NCI-H1930 (cell line): ENCODE results near the gene EFR3B.
"Not testable (repeated sequence)": the region's sequence is repeated elsewhere in the genome, so short reads cannot be mapped to it uniquely, and the experiment has no call there.

Experiments
- DNase-seq, 2 experiments: peaks; one replicate each; lab custom pipeline; 2025; lab: John Stamatoyannopoulos, UW

EFR3B gene

DNA sequence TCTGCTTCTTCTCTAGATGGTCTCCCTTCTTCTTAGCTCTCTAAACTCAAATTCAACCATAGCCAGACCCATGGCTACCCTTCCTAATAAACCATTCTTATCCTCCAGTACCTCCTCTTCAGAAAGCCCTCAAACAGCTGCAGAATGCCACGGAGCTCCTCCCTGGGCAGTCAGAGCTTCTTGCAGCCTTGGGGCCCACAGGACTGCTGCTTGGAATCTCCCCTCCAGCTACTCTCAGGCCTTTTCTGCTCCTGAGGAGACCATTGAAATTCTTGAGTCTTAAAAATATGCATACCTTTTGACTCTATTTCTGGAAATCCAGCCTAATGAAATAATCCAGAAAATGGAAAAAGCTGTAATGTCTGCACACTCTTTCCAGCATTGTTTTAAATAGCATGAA lies 30.7 kb downstream of the EFR3B start:
- DNase-seq: no peak

DNA sequence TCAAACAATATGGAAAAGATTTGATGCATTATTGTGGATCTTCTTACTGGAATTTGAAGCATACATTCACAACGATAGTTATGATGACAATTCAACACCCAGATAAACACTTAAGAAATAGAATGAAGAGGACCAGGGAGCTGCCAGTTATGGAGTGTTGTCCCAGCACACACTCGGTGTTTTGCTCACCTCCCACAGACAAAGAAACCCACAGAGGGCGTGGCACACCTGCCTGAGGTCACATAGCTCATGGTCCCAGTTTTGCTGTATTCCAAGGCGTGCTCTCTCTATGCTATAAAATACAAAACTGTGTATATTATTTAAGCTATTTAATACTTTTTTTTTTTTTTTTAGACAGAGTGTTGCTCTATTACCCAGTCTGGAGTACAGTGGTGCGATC lies 31.1 kb downstream of the EFR3B start:
- no peak for DNase-seq

- DNase-seq: no peak
These were observed 32.0 kb downstream of the EFR3B start for GRCh38 chr2:25073914-25074313.

GRCh38 chr2:25074826-25075225 lies 33.0 kb downstream of the EFR3B start:
- DNase-seq: no peak

GRCh38 chr2:25076749-25077148 lies 34.9 kb downstream of the EFR3B start:
- no peak for DNase-seq

DNA sequence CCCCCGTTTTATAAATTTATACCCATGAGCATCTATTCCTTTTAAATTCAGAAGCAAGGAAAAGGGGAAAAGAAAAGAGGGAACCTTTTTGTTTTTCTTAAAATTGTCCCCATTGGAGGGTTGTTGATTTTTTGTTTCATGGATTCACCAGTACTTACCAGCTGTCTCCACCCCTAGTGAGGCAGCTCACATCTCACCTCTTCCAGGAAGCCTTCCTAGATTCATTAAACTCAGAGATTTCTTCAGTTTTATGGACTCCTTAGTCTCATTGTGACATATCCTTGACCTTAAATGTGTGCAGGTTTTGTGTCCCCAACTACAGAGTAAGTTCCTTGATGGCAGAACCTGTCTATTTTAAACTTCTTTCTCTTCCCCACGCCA lies 35.9 kb downstream of the EFR3B start:
- no peak for DNase-seq

DNA sequence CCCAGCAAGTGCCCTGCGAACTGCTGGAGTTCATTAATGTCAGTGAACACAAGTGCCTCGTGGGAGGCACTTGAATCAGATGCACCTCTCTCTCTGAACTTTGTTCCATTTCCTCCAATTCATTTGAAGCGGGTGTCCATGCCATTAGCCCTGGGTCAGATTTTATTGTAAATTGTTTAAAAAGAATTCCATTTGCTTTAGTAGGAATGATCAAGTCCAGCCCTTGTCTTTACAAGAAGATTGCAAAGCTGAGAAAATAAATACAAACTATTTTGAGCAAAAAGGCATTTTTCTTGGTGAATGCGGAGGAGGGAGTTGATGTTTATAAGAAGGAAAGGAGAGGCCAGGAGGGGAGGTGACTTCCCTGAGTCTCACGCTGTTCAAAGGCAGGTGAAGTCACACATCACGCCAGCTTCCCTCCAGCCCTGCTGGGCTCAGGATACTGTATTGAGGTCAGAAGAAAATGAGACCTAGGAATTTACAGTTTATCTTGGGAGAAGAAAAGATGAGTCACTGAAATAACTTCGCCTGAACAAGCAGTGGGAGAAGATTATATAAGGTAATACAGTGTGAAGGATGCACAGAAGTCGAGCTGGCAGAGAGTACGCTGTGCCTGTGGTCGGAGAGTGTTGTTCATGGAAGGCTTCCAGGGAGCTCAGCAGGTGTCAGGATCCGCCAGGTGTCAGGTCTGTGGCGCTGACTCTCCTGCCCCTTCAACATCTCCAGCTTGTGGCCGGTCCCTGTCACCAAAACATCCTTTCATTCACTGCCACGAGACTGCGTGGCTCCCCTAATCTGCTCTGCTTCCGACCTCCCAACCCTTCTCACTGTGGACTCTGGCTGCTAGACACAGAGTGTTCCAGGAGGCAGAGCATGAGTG lies 36.5 kb downstream of the EFR3B start:
- peak in 1 of 2 experiments; percentile 29 for DNase-seq

- DNase-seq: no peak
These were observed 37.3 kb downstream of the EFR3B start for GRCh38 chr2:25079050-25079635.

GRCh38 chr2:25081237-25081790 lies 39.4 kb downstream of the EFR3B start:
- no peak for DNase-seq

DNA sequence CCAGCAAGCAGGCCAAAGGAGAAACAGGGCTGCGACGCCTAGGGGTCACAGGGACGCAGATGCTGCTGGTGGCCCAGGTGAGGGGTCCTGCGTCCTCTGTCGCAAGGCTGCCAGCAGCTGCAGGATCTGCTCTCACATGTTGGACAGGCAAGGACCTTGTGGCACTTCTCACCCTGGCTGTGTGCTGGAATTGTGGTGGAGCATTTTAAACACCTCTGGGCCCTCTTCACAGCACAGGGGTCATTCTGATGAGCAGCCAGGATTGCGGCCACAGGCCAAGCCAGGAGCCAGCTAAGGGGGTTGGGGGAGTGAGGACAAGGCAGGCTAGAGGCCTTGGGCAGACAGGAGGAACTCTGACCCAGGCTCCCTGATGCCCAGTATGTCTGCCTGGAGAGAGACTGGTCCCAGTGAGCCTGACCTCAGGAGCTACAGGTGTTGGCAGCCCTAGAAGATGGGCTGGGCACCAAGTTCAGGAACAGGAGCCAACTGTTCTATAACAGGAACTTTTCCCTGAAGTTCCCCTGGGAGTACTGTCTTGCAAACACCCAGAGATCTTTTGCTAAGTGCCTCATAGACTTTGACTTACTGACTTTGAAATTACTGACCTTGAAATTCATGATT lies 40.2 kb downstream of the EFR3B start:
- DNase-seq: no peak

DNA sequence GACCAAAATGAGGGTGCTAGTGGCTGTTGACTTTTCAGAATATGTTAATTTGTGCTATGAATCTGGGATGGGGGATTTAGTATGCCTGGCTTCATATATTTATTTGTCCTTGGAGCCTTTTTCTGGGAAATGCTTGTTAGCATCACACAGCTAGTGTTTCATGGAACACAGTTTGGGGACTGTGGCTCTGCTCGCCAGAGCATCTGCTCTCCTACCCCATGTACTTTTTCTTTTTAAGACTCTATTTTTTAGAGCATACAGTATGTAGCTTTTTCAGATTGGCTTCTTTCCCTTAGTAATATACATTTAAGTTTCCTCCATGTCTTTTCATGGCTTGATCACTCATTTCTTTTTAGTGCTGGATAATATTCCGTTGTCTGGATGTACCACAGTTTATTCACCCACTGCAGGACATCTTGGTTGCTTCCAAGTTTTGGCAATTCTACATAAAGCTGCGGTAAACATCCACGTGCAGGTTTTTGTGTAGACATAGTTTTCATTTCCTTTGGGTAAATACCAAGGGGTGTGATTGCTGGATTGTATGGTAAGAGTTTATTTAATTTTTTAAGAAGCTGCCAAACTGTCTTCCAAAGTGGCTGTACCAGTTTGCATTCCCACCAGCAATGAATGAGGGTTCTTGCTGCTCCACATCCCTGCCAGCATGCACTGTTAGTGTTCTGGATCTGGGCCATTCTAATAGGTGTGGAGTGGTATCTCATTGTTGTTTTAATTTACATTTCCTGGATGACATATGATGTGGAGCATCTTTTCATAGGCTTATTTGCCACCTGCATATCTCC lies 44.1 kb downstream of the EFR3B start:
- no peak for DNase-seq

GRCh38 chr2:25088817-25089516 lies 47.1 kb downstream of the EFR3B start:
- no peak for DNase-seq

- DNase-seq: no peak
These were observed 47.9 kb downstream of the EFR3B start for GRCh38 chr2:25089605-25090315.

GRCh38 chr2:25090801-25091200 lies 48.9 kb downstream of the EFR3B start:
- DNase-seq: no peak

DNA sequence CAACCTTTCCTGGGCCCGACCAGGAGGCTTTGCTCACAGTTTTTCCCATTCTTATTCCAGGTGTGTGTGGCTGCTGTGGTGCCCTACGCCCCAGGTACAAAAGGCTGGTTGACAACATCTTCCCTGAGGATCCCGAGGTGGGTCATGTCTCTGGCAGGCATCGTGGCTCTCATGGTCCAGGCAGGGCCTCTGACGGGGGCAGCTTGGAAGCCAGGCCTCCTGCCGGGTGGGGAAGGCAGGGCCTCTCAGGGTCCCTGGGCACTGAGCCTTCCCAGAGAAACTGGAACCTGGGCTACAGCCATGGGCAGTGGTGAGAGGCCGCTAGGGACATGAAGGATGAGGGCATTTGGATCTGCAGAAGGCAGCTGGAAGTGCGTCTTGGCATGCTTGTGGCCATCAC lies 49.4 kb downstream of the EFR3B start:
- no peak for DNase-seq

DNA sequence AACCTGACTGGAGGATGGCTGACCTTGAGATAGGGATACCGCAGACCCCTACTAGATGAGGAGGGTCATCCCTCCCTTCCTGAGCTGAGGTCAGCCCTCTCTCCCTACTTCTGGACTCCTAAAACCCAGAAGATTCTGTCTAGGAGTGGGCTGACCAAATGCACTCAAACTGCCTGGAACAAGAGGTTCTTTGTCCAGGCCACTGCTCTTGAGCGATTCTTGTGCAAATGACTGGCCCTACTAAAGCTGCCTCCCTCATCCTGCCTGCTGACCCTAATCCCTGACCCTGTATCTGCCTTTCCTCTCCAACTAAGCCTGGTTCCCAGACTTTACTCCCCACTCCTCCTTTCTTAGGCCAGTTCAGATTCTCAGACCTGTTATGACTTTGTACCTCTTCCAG lies 56.2 kb downstream of the EFR3B start:
- no peak for DNase-seq

- DNase-seq: no peak
These were observed 57.0 kb downstream of the EFR3B start for GRCh38 chr2:25098670-25099486.

- DNase-seq: not testable (repeated sequence)
These were observed 60.5 kb downstream of the EFR3B start for GRCh38 chr2:25102352-25102751.

- DNase-seq: no peak
These were observed 61.5 kb downstream of the EFR3B start for GRCh38 chr2:25103287-25103871.

DNA sequence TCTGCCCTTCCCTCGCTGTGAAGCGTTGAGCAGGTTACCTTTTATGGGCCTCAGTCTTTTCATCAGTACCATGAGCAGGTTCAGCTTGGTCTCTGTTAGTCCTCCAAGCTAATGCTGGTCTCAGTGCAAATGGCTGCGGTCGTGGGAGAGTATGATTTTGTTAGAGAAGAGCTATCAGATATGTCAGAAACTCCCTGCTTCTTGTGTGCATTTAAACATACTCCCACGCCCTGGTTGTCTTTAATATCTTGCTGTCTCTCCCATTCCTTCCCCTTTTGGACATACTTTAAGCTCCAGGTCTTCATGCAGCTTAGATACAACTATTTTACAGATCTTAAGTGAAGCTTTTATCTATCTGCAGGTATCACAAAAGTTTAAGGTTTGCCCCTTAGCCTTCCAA lies 62.9 kb downstream of the EFR3B start:
- no peak for DNase-seq
